Jurkat, Clone E6-1 (cell line): ENCODE measurements around the gene SLC35G3.
"Not testable (repeated sequence)": the region's sequence is repeated elsewhere in the genome, so short reads cannot be mapped to it uniquely, and the experiment has no call there.

Experiments
- DNase-seq: peaks from one replicate; pipeline ENCODE4 v3.0.0-alpha.2; 2011; ENCODE audit warnings: low read depth, low spot score
- H3K4me3 ChIP-seq: 2 replicates; pipeline ENCODE4 v1.5.1; 2011; ENCODE audit warnings: mild to moderate bottlenecking, low read length, control low read depth, moderate library complexity

Gene SLC35G3

DNA sequence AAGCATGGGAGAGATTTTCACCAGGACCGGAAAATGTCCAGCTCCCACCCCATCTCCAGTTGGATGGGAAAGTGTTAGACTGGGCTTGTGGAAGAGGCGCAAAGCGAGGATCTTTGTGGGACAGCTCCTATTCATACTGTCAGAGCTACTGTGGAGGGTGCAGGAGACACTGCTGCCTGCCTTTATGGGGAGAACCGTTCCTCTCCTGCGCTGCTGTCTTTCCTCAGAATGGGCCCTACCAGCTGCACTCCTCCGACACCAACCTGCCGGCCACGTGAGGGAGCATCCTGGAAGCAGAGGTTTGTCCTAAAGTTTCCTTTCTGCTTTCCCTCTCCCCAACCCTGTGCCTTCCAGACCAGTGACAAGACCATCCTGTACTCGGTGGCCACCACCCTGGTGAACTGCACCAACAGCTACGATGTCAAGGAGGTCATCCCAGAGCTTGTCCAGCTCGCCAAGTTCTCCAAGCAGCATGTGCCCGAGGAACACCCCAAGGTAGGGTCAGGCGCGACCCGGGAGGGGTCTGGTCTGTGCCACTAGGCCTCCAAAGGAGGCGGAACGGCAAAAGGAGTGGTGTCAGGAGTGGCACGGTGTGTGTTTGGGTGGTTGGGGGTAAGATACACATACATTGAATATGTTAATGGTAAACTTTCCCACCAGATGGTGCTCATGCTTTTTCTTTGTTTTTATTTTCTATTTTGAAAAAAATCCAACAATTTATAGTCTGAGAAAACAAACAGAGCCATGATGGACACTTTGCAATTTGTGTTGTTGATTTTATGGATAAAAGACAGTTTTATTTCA, 23.0 kb downstream of the SLC35G3 start:
- DNase-seq: no peak

GRCh38 chr17:35169835-35170363, 24.3 kb downstream of the SLC35G3 start:
- DNase-seq: no peak
- no peak overlapping the region for H3K4me3 ChIP-seq

More for the DNA sequence above, 23.0 kb downstream of the SLC35G3 start:
- no peak overlapping the region for H3K4me3 ChIP-seq

GRCh38 chr17:35167666-35168065, 26.5 kb downstream of the SLC35G3 start:
- DNase-seq: no peak
- H3K4me3 ChIP-seq: no peak overlapping the region

- no peak overlapping the region for H3K4me3 ChIP-seq
- DNase-seq: no peak
Observed at GRCh38 chr17:35167046-35167445, 27.1 kb downstream of the SLC35G3 start.

DNA sequence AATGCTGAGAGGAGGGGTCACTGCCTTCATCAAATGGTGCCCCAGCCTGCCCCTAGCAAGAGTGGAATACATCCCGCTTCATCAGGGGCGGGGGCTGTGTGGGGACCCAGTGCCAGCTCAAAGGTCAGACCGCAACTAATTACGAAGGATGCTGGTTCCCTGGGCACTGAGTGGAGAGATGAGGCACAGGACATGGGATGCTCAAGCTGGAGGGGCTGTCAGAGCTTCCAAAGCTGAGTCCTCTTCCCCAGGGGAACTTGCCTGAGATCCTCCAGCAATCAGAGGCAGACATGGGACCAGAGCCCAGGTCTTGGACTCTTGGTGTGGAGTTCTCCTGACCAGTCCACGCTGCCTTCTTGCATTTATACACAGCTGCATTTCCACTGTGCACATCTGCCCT, 27.7 kb downstream of the SLC35G3 start:
- H3K4me3 ChIP-seq: no peak overlapping the region
- no peak for DNase-seq

DNA sequence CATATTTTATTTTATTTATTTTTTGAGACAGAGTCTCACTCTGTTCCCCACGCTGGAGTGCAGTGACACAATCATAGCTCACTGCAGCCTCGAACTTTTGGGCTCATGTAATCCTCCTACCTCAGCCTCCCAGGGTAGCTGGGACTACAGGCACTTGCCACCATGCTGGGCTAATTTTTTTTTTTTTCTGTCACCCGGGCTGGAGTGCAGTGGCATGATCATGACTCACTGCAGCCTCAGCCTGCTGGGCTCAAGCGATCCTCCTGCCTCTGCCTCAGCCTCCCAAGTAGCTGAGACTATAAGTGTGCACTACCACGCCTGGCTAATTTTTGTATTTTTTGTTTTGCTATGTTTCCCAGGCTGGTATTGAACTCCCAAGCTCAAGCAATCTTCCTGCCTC, 29.5 kb downstream of the SLC35G3 start:
- no peak for DNase-seq
- no peak overlapping the region for H3K4me3 ChIP-seq

GRCh38 chr17:35163886-35164285, 30.3 kb downstream of the SLC35G3 start:
- no peak for DNase-seq
- no peak overlapping the region for H3K4me3 ChIP-seq

- no peak for DNase-seq
- no peak overlapping the region for H3K4me3 ChIP-seq
Observed at GRCh38 chr17:35162755-35163154, 31.4 kb downstream of the SLC35G3 start.

DNA sequence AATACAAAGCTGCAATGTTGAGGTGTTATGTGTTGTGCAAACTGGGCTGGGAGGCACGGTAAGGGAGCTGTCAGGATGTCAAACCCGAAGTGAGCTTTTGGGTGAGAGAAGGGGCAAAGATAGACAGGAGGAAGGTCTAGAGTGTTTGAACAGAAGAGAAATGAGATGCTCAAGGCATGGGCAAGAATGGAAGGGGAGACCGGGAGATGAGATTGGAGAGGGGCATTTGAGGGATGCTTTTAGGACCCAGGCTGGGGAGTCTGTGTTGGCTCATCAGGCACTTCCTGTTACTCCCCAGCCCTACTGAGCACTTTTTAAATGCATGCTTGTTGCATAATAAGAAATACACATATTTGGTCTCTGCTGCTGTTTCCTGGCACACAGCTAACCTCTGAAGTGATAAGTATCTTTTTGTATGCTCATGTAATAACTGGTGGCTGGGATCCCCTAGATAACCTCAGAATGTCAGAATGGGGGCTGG, 32.9 kb downstream of the SLC35G3 start:
- DNase-seq: peak; percentile 59
- H3K4me3 ChIP-seq: no peak overlapping the region

GRCh38 chr17:35160354-35161201, 33.6 kb downstream of the SLC35G3 start:
- peak; percentile 90 for DNase-seq
- no peak overlapping the region for H3K4me3 ChIP-seq

DNA sequence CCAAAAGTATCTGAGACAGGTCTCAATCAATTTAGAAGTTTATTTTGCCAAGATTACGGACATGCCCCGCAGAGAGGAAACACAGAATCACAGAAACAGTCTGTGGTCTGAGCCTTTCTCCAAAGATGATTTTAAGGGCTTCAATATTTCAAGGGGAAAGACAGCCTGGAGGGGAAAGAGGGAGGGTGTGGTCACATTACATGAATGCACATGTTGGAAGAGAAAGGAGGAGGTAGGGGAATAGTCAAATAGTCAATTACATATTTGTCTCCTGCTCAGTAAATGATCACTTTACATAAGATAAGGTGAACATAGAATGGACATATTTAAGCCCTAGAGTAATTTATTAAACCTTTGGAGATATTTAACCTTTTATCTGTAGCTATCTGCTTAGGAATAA, 34.3 kb downstream of the SLC35G3 start:
- no peak overlapping the region for H3K4me3 ChIP-seq
- no peak for DNase-seq

GRCh38 chr17:35155246-35155645, 38.9 kb downstream of the SLC35G3 start:
- no peak overlapping the region for H3K4me3 ChIP-seq
- no peak for DNase-seq

DNA sequence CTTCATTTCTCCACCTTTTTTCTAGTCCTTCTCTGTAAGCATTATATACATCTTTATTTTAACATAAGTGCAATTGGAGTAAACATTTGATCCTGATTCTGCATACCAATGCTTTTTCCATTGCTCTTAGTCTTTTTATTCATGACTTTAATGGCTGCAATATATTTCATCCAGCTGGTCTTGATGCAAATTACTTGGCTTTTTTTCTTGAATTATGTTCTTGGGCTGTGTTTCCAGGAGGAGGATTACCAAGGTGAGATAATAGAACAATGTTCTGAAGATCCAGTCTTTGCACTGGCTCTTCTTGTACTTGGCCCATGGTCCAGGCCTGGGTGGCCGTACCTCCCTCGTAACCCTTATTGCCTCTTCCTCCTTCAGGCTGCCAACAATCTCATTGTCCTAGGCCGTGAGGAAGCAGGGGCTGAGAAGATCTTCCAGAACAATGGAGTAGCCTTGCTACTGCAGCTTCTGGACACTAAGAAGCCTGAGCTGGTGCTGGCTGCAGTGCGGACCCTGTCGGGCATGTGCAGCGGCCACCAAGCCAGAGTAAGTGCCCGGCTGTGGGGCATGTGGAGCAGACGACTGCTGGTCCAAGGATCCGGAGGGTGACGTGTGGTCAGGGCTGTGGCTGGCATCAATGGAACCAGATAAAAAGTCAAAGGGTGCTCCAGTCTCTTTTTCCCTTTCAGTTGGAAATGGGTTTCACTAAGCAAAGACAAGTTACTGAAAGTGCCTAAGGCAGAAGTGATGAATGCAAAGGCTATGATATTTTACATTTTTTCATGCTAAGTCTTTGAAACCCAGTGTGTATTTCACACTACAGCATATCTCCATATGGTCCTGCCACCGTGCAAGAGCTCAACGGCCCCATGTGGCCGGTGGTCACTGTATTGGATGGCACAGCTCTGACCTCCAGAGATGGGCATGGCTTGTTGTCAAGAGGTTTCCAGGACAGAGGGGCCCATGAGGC, 39.7 kb downstream of the SLC35G3 start:
- DNase-seq: no peak
- H3K4me3 ChIP-seq: no peak overlapping the region

- no peak overlapping the region for H3K4me3 ChIP-seq
- DNase-seq: no peak
Observed at GRCh38 chr17:35152421-35153140, 41.6 kb downstream of the SLC35G3 start.

GRCh38 chr17:35151080-35151479, 43.1 kb downstream of the SLC35G3 start:
- H3K4me3 ChIP-seq, DNase-seq: not testable (repeated sequence)

DNA sequence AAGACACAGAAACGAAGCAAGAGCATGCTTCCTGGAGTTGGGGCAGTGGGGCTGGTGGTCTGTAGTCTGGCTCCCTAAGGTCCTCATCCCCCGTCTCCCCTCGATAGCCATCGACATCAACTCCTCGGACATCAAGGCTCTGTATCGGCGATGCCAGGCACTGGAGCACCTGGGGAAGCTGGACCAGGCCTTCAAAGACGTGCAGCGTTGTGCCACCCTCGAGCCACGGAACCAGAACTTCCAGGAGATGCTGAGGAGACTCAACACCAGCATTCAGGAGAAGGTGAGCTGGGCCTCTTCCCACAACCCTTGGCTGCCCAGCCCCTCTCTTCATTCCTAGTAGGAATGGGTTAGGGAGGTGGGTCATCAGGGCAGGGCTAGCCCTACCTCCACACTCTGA, 44.3 kb downstream of the SLC35G3 start:
- no peak for DNase-seq
- no peak overlapping the region for H3K4me3 ChIP-seq

GRCh38 chr17:35148144-35148543, 46.0 kb downstream of the SLC35G3 start:
- no peak for DNase-seq
- H3K4me3 ChIP-seq: no peak overlapping the region

GRCh38 chr17:35147375-35147905, 46.8 kb downstream of the SLC35G3 start, which contains the start of gene UNC45B:
TSS of gene UNC45B (plus strand) at chr17:35147817. CDS start at chr17:35148264, 447 bp downstream.
- no peak within 1 kb of the TSS for H3K4me3 ChIP-seq
- no peak for DNase-seq
